NOMO-1 (cell line): Measurements from ENCODE around the gene CDK18.

Experiments used
- DNase-seq, 2 experiments: peaks; one replicate each; lab custom pipeline; 2025; ENCODE audit not compliant: unreplicated experiment in 2 of 2; lab: John Stamatoyannopoulos, UW

Gene CDK18

DNA sequence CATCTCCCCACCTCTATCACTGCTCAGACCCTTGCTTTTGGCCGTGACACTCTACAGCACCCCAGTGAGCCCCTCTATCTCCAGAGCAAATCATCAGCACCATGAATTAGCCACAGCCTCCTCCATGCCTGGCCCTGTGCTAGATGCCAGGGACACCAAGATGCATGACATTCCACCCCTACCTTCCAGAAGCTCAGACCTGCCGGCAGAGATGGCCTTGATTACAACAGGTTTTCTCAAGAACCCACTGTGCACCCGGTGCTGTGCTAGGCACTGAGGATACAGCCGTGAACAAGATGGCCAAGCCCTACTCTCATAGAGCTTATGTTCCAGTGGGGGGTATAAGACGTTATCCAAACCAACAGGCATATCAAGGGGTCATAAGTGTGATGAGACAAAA, 30.6 kb downstream of the CDK18 start:
- DNase-seq, result no peak

GRCh38 chr1:205535866-205536758, 31.6 kb downstream of the CDK18 start:
- no peak for DNase-seq

- DNase-seq, result no peak
Measured at GRCh38 chr1:205536759-205537361, 32.4 kb downstream of the CDK18 start.

DNA sequence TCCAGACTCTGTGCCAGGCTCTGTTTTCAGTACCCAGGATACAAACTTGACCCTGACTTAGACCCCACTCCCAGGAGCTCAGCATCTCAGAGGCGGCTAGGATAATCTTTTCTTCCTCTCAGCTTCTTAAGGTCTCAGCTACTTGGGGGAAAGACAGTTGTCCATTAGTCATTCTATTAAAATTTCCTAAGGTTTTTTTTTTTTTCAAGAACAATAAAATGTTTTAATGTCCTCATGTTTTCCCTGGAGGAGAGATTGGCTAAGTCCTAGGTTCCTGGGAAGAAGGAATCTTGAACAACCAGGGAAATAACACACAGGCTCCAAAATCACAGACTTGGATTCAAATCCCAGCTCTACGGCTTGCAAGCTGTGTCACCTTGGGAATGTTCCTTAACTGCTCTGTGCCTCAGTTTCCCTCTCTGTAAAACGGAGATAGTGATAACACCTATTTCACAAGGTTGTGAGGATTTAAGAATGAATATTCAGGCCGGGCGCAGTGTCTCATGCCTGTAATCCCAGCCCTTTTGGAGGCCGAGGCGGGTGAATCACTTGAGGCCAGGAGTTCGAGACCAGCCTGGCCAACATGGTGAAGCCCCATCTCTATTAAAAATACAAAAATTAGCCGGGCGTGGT, 33.0 kb downstream of the CDK18 start:
- no peak for DNase-seq

DNA sequence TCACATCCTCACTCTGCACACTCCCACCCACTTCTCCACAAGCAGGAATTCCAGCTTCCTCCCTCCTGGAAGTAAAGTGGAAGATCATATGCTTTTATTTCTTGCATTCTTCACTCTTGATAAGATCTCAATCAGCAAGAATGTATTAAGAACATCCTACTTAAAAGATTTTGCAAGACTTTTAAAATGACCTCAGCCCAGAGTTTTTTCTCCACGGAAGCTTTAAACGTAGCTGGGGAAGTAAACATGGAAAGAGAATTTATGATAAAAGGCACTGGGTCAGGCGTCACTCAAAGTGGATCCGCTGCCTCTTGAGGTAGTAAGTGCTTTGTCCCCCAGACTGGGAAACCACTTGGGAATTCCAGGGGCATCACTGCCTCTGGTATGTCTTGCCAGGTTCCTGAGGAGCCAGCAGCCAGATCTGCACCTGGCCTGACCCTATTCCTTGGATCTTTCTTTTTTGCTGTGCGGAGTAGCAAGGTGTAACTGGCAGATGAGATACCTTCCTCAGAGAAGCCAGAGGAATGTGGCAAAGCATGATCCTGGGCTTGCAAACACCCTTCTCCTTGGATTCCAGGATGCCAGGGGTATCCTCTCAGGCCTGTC, 33.9 kb downstream of the CDK18 start:
- no peak for DNase-seq

DNA sequence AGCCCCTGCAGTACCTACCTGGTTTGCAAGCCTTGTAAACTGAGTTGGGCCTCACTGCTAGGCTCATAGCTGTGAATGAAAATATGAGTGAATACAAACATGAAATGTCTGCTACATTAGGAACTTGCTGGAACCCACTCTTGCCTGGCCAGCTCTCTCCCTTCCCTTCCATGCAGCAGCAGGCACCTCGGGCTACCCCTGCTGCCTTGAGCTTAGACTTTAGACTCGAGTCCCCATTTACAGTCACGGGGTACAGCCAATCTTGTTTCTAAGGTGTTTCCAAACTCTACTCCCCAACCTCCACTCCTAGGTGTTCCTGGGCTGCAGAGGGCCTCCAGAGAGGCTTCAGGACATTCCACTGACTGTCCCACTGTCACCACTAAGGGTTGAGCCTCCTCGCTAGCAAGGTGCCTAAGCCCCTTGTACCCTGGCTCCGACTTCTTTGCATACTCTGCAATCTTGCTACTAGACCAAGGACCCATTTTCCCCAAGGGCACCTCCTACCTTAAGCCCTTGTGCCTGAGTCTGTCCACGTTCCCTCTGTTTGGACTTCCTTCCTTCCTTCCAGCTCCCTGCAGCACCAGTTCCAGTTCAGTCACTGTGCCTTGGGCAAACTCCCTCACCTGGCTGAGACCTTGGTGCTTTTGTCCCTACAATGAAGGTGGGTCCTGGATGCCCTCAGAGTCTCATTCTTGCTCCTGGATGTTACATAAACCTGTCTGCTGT, 36.9 kb downstream of the CDK18 start:
- DNase-seq, result no peak

DNA sequence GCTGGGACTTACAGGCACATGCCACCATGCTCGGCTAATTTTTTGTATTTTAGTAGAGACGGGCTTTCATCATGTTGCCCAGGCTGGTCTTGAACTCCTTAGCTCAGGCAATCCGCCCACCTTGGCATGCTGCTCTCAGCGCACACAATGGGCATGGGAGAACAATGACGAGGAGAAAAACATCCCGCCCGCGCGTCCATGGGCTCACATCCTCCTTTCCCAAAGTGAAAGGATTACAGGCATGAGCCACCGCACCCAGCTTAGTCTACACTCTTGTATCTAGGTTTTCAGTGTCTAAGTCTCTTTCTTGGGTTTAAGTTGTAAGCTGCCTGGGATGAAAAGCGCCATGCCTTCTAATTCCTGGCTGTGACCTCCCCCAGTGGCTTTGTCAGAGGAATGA, 37.9 kb downstream of the CDK18 start:
- DNase-seq, result no peak

DNA sequence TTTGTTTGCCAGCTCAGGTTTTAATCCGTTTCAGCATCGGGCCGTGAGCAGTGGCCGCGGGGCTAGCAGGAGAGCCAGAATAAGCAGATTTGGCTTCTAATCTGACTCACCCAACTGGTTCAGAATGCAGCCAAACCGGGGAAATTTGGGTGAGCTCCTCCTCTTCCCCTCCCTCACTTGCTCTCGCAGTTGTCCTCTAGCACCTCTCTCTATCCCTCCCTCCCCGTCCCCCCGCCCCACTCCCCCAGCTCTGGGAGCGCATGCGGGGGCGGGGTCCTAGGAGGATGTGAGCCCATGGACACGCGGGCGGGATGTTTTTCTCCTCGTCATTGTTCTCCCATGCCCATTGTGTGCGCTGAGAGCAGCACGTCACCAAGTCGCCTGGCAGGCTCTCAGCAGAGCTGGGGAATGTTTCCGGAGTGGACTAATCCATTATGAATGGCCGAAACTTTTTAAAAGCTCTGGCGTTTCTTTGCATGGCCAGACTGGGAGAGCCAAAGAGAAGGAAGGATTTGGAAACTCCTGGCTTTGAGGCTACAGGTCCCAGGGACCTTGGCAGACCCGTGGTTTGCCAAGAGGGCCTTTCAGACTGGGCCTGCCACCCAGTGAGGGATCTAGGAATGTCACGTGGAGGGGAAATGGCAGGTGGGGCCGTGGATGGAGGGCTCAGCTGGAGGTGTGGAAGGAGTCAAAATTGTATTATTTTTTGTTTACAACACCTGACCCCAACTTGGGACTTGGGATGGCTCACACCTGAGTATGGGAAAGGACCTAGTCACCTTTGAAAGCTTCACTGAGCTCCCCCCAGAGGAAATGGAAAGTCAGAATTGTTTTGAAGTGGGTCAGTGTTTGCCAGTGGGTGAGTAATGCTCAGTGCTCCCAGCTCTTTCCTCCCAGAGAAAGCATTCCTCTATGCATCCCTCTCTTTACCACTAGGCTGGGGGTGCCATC, 39.2 kb downstream of the CDK18 start:
- DNase-seq, result no peak

- DNase-seq, result no peak
Measured at GRCh38 chr1:205545001-205545919, 40.8 kb downstream of the CDK18 start.

DNA sequence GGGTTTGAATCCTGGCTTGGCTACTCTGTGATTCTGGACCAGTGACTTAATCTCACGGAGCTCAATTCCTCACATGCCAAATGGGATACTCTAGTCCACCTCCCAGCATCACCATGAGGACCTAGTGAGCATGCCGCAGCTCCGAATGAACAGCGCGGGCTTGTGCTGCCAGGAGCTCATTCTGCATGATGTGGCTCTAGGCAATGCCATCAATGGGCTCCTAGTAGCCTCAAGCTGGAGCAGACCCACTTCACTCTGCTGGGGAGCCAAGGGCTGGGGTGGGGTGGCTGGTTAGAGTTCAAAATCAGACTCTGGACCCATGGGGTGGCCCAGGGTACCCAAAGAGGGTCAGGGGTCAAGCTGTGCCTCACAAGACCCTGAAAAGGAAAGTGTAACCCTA, 41.5 kb downstream of the CDK18 start:
- no peak for DNase-seq

DNA sequence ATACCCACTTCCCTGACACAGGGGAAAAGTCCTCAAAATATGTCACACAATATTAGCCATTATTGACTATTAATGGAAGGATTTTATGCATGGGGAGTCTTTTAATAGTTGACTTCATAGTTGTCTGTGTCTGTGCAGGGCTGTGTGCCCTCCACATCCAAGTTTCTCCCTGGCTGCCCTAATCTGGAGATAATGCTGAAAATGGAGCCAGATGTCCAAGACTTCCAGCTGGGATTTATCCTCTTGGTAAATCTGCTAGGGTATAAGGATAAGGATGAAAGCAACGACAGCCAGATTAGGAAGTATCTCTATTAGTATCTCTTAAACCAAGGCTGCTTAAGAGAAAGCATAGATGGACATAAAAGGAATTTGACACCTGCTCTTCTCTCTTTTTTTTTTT, 42.1 kb downstream of the CDK18 start:
- no peak for DNase-seq

GRCh38 chr1:205547936-205548827, 43.7 kb downstream of the CDK18 start:
- no peak for DNase-seq

GRCh38 chr1:205554026-205554811, 49.8 kb downstream of the CDK18 start:
- no peak for DNase-seq

GRCh38 chr1:205561501-205562203, 57.2 kb downstream of the CDK18 start:
- no peak for DNase-seq

GRCh38 chr1:205563927-205564441, 59.5 kb downstream of the CDK18 start:
- DNase-seq, result no peak

DNA sequence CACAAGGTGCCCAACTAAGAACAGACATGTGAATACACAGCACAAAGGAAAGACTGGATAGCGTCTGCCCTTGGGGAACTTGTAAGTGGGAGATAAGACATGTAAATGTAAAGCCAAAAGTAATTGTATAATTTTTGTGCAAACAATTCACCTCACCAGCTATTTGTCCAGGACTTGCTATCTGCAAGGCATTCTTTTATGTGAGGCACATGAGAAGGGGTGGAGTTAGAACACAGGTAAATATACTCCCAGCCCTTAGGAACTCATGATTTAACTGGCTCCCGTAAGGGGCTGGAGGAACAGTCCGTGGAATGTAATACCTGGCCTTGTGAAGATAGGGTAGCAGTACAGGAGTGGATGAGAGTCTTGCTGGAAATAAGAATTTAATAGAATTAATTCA, 61.3 kb downstream of the CDK18 start:
- DNase-seq, result no peak
